GM23338 (cell line): Measurements from ENCODE around the gene C5orf58.

Source experiments
- CREB1 ChIP-seq: fragments of 250-450 bp; sonication (Bioruptor Pico); IDR thresholded peaks from 2 replicates; pipeline ENCODE4 v1.5.0; 2020; ENCODE audit warnings: low read depth, mild to moderate bottlenecking, moderate library complexity
- CTCF ChIP-seq, 2 experiments: fragments of 200-600 bp in 1 of 2; sonication (generic) in 1 of 2; conservative IDR thresholded peaks; 2 replicates each; pipeline versions ENCODE4 v1.5.1 to v1.6.1; 2016 to 2017; ENCODE audit warnings: antibody characterized with exemption in 2 of 2, low read depth in 2 of 2, mild to moderate bottlenecking in 2 of 2, moderate library complexity in 1 of 2
- JUNB ChIP-seq: IDR thresholded peaks from one replicate; pipeline ENCODE4 v1.6.1; 2016; ENCODE audit warnings: antibody characterized with exemption; ENCODE audit not compliant: unreplicated experiment
- POLR2AphosphoS5 ChIP-seq: IDR thresholded peaks from 2 replicates; pipeline ENCODE4 v1.6.1; 2016; ENCODE audit warnings: antibody characterized with exemption, low read depth
- ZNF331 ChIP-seq: fragments of 250-450 bp; sonication (Bioruptor Pico); IDR thresholded peaks from 2 replicates; pipeline ENCODE4 v1.5.0; 2020; ENCODE audit warnings: low read depth, mild to moderate bottlenecking, moderate library complexity
- TF ChIP-seq, protein P1 (sequence below): IDR thresholded peaks from one replicate; pipeline ENCODE4 v1.6.1; 2018; ENCODE audit warnings: antibody characterized with exemption; ENCODE audit not compliant: unreplicated experiment

DNA sequence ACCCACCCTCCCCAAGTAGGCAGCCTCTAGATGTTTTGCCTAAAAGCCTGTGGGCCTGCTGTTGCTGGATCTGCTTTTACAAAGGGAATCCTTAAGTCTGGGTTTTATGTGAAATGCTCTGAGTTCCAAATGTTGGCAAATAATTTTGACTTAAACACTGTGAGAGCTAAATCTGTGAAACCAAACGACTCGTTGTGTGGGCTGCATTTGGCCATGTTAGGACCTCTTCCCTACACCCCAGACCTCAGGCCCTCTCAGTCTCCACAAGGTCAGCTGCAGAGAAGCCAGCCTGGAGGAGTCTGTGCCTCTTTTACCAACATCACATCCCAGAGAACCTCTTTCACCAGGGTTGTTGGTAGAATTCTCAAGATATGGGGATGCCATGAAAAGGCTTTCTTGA is 55.4 kb downstream of the C5orf58 start:
- no peak for TF ChIP-seq CTCF (conservative IDR thresholded peaks at IDR 0.05; ENCODE audit: low read depth in 2 of 2)
- no peak for TF ChIP-seq POLR2AphosphoS5
- no peak for TF ChIP-seq CREB1 (CRISPR knock-in tag)
- TF ChIP-seq ZNF331 (CRISPR knock-in tag): no peak
- no peak for TF ChIP-seq JUNB
- TF ChIP-seq, protein P1, sequence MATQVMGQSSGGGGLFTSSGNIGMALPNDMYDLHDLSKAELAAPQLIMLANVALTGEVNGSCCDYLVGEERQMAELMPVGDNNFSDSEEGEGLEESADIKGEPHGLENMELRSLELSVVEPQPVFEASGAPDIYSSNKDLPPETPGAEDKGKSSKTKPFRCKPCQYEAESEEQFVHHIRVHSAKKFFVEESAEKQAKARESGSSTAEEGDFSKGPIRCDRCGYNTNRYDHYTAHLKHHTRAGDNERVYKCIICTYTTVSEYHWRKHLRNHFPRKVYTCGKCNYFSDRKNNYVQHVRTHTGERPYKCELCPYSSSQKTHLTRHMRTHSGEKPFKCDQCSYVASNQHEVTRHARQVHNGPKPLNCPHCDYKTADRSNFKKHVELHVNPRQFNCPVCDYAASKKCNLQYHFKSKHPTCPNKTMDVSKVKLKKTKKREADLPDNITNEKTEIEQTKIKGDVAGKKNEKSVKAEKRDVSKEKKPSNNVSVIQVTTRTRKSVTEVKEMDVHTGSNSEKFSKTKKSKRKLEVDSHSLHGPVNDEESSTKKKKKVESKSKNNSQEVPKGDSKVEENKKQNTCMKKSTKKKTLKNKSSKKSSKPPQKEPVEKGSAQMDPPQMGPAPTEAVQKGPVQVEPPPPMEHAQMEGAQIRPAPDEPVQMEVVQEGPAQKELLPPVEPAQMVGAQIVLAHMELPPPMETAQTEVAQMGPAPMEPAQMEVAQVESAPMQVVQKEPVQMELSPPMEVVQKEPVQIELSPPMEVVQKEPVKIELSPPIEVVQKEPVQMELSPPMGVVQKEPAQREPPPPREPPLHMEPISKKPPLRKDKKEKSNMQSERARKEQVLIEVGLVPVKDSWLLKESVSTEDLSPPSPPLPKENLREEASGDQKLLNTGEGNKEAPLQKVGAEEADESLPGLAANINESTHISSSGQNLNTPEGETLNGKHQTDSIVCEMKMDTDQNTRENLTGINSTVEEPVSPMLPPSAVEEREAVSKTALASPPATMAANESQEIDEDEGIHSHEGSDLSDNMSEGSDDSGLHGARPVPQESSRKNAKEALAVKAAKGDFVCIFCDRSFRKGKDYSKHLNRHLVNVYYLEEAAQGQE: no peak
